Ascending aorta (tissue), 2 donors: Measurements from ENCODE around the gene NFS1. TPM values are rescaled to one million over a fixed set of nuclear protein-coding genes. Genes with fewer than 3 reads are reported as not detected.

ENCODE experiments used
- DNase-seq, 2 donors: peaks; one replicate each; pipeline ENCODE4 v3.0.0-alpha.2; 2019; ENCODE audit warnings: low spot score in 2 of 2
- H3K27ac ChIP-seq, 2 donors: fragments of 200-600 bp; sonication (generic); one replicate each; pipeline ENCODE4 v1.5.1; 2016 to 2017; ENCODE audit warnings: mild to moderate bottlenecking in 1 of 2
- H3K27me3 ChIP-seq: fragments of 200-600 bp; sonication (generic); one replicate; pipeline ENCODE4 v1.5.1; 2017
- H3K36me3 ChIP-seq, 2 donors: fragments of 200-600 bp; sonication (generic); one replicate each; pipeline ENCODE4 v1.5.1; 2016
- H3K4me1 ChIP-seq, 2 donors: fragments of 200-600 bp; sonication (generic); one replicate each; pipeline ENCODE4 v1.5.1; 2016 to 2017; ENCODE audit warnings: mild to moderate bottlenecking in 1 of 2
- H3K4me3 ChIP-seq, 2 donors: fragments of 200-600 bp; sonication (generic); one replicate each; pipeline ENCODE4 v1.5.1; 2016 to 2017; ENCODE audit warnings: mild to moderate bottlenecking in 1 of 2
- H3K9me3 ChIP-seq, 2 donors: fragments of 200-600 bp; sonication (generic); one replicate each; pipeline ENCODE4 v1.5.1; 2016
- CTCF ChIP-seq, 3 experiments: fragments of 200-600 bp in 2 of 3; fragments of 450-650 bp in 1 of 3; sonication (generic) in 2 of 3; IDR thresholded peaks; one replicate each; pipeline ENCODE4 v1.5.1; 2016 to 2019; ENCODE audit warnings: antibody characterized with exemption in 3 of 3, mild to moderate bottlenecking in 1 of 3, moderate library complexity in 1 of 3
- intact Hi-C: fragments of 100-400 bp; cut with DNase I; formaldehyde crosslinking; loops from one replicate; pipeline ENCODE4 v1.15.1; 2023
- total RNA-seq: library from RNA; depleted of rRNA; stranded (reverse); fragments of >200 nt; gene quantifications from one replicate; pipeline ENCODE4 v1.1.0, GENCODE V29; 2016

NFS1 gene
- total RNA-seq, 1 donor from 2014 or later = 62.2 TPM

- Histone ChIP-seq H3K36me3 (no peaks in the 10 kb centered on the region), H3K27ac (peak overlapping the region; percentile 20 to 97), H3K27me3 (no peaks in the 10 kb centered on the region), H3K4me1 (peaks cover 2 to 29% of the 10 kb centered on the region in 2 donors), H3K9me3 (no peaks in the 10 kb centered on the region), H3K4me3 (peak overlapping the region; percentile 91 to 96)
- intact Hi-C loops = loop anchor here (5.0 kb wide), 1 partner anchor 60 kb away; no protein-coding TSS in a partner anchor
- no peak for DNase-seq
- TF ChIP-seq CTCF (IDR thresholded peaks at IDR 0.05) = no peak
Observed at GRCh38 chr20:35662551-35662950, 36.6 kb downstream of the NFS1 start.

- TF ChIP-seq CTCF (IDR thresholded peaks at IDR 0.05) = no peak
- Histone ChIP-seq H3K4me1 (peaks cover 2 to 31% of the 10 kb centered on the region in 2 donors), H3K27ac (peak overlapping the region; percentile 20 to 97), H3K4me3 (peak overlapping the region; percentile 91 to 96), H3K36me3 (no peaks in the 10 kb centered on the region), H3K9me3 (no peaks in the 10 kb centered on the region), H3K27me3 (no peaks in the 10 kb centered on the region)
- DNase-seq = no peak
- intact Hi-C loops = loop anchor here (5.0 kb wide), 1 partner anchor 60 kb away; no protein-coding TSS in a partner anchor
Observed at GRCh38 chr20:35661908-35662307, 37.2 kb downstream of the NFS1 start.

GRCh38 chr20:35661053-35661452 lies 38.1 kb downstream of the NFS1 start:
- no peak for DNase-seq
- TF ChIP-seq CTCF (IDR thresholded peaks at IDR 0.05) = no peak
- no peaks in the 10 kb centered on the region for H3K9me3 ChIP-seq
- peak overlapping the region in 1 of 2 donors; percentile 91 for H3K4me3 ChIP-seq
- H3K27me3 ChIP-seq = no peaks in the 10 kb centered on the region
- H3K27ac ChIP-seq = peak overlapping the region in 1 of 2 donors; percentile 97
- intact Hi-C loops = loop anchor here (5.0 kb wide), 1 partner anchor 59 kb away; no protein-coding TSS in a partner anchor
- H3K36me3 ChIP-seq = no peaks in the 10 kb centered on the region
- H3K4me1 ChIP-seq = peaks cover 2 to 33% of the 10 kb centered on the region in 2 donors

GRCh38 chr20:35660122-35660937 lies 38.8 kb downstream of the NFS1 start:
- H3K27ac ChIP-seq = no peak overlapping the region
- peaks cover 2 to 33% of the 10 kb centered on the region in 2 donors for H3K4me1 ChIP-seq
- DNase-seq = no peak
- H3K9me3 ChIP-seq = no peaks in the 10 kb centered on the region
- intact Hi-C loops = loop anchor here (5.0 kb wide), 1 partner anchor 58 kb away; no protein-coding TSS in a partner anchor
- no peak for TF ChIP-seq CTCF (IDR thresholded peaks at IDR 0.05)
- H3K4me3 ChIP-seq = peak overlapping the region in 1 of 2 donors; percentile 91
- no peaks in the 10 kb centered on the region for H3K36me3 ChIP-seq
- H3K27me3 ChIP-seq = no peaks in the 10 kb centered on the region

- intact Hi-C loops = no loop called here
- peaks cover 0 to 35% of the 10 kb centered on the region in 2 donors for H3K4me1 ChIP-seq
- TF ChIP-seq CTCF (IDR thresholded peaks at IDR 0.05) = no peak
- no peak for DNase-seq
- no peaks in the 10 kb centered on the region for H3K9me3 ChIP-seq
- H3K27ac ChIP-seq = no peak overlapping the region
- H3K4me3 ChIP-seq = no peak overlapping the region
- H3K27me3 ChIP-seq = no peaks in the 10 kb centered on the region
- peaks cover 18 to 29% of the 10 kb centered on the region in 2 donors for H3K36me3 ChIP-seq
Observed at GRCh38 chr20:35657271-35657670, 41.9 kb downstream of the NFS1 start.
